Measurements from ENCODE around the gene TSACC.

TSACC gene

DNA sequence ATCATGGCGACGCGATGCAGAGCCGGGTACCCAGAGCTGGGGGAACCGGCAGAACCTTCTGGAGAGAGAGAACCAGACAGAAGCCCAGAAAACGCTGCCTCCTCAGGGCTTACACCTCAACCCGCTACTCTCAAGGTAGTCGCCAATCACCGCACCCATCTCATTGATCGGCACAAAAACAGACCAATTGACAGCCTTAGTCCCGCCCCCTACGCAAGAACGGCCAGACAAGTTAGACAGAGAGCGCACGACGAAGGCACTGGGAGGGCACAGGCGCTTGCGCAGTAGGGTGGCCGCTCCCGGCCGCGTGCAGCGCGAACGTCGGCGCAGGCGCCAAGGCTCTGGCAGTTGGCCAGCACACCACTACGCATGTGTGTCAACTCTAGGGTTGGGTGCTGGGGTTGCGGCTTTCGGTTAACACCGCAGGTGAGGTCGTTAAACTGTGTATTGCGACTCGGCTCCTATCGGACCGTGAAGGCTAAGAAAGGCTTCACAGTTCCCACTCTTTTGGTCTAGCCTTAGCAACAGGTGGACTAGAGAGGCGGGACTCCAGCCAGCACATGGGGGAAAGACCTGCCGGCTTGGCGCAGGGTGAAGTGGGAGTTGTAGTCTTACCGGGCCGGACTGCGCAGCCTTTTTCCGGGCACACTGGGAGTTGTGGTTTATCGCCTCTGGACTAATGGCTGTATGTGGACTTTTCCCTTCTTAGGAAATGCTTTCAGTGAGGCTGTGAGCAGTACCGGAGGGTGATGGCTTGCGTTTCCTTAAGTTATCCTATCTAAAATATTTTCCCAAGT is at the start of gene TSACC, which contains the start of gene CCT3:
Gene TSACC (plus strand): TSS at position 347 of the 797 bp plus-strand sequence. CDS start 1,232 bp downstream, outside the sequence.
Gene CCT3 (minus strand): TSS at position 113 of the 797 bp plus-strand sequence. CDS start 108 bp downstream, at position 5.
- DNase-seq (peak; percentile 100), ATAC-seq (replicated peaks) (peak; percentile 94 to 95)
- Mint-ChIP-seq H3K4me1 (peaks cover 12 to 28% of the 10 kb centered on the region in 2 donors), H3K27me3 (no peaks in the 10 kb centered on the region), H3K9me3 (no peaks in the 10 kb centered on the region), H3K36me3 (peaks cover 11 to 34% of the 10 kb centered on the region in 2 donors), H3K4me3 (peak within 1 kb of the TSS; percentile 92 to 98), H3K27ac (peak within 1 kb of the TSS; percentile 97)

DNA sequence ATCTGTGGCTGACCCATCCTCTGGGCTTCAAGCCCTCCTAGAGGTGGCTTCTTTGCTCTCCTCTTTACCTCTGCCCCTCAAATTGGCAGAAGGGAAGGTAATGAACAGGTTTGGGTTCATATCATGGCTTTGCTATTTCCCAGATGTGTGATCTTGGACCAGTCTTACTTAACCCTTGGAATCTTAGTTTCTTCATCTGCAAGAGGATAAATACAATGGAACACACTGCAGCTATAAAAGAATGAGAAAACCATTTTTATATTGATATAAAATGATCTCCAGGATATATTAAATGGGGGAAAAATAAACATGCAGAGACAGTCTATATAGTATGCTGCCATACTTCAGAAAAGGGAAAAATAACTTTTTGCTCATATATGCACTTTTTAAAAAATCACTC is 48.5 kb upstream of the TSACC start:
- Mint-ChIP-seq H3K36me3 (peaks cover 31 to 49% of the 10 kb centered on the region in 2 donors), H3K27me3 (no peaks in the 10 kb centered on the region), H3K4me1 (peaks cover 7 to 22% of the 10 kb centered on the region in 2 donors), H3K9me3 (no peaks in the 10 kb centered on the region), H3K4me3 (no peak overlapping the region), H3K27ac (no peak overlapping the region)
- DNase-seq = no peak
- ATAC-seq (replicated peaks) = no peak

DNA sequence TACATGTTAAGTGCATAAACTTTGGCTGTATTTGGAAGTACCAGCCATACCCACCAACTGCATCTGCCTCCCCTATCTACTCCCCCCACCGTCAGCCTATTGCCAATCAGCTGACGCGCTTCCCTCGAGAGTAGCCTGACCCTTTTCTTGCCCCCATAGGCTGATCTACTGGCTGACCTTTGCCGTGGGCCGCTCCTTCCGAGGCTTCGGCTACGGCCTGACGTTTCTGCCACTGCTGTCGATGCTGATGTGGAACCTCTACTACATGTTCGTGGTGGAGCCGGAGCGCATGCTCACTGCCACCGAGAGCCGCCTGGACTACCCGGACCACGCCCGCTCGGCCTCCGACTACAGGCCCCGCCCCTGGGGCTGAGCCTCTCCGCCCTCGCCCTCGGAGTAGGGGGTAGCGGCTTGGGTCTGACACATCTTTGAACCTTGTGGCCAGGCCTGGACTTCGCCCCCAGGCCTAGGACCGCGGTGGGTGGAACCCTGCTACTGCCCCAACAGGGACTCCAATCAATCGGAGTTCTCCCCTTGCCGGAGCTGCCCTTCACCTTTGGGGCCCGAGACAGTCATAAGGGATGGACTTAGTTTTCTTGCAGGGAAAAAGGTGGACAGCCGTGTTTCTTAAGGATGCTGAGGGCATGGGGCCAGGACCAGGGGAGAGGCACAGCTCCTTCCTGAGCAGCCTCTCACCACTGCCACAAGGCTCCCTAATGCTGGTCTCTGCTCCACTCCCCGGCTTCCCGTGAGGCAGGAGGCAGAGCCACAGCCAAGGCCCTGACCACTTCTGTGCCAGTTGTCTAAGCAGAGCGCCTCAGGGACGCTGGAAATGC is 46.9 kb upstream of the TSACC start:
- ATAC-seq (replicated peaks) = peak; percentile 80 to 82
- Mint-ChIP-seq H3K9me3 (no peaks in the 10 kb centered on the region), H3K27me3 (no peaks in the 10 kb centered on the region), H3K4me3 (peak overlapping the region; percentile 72), H3K4me1 (peaks cover 12 to 34% of the 10 kb centered on the region in 2 donors), H3K36me3 (peaks cover 21 to 38% of the 10 kb centered on the region in 2 donors), H3K27ac (peak overlapping the region; percentile 59)
- DNase-seq = peak; percentile 39

DNA sequence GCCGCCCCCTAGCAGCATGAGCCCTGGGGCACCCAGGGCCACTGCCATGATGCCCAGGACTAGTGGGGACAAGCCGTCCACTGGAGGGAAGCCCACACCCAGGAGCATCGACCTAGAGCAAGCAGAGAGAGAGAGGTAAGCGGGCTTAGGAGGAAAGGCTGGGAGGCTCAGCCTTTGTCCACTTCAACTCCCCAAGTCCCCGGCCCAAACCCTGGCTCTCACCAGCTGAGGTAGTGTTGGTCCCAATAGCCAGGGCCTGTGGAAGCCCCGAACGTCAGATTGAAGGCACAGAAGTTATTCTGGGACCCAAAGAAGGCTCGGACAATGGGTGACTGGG is 45.3 kb upstream of the TSACC start:
- H3K36me3 Mint-ChIP-seq = peaks cover 20 to 37% of the 10 kb centered on the region in 2 donors
- no peak overlapping the region for H3K4me3 Mint-ChIP-seq
- peak overlapping the region; percentile 88 for H3K27ac Mint-ChIP-seq

DNA sequence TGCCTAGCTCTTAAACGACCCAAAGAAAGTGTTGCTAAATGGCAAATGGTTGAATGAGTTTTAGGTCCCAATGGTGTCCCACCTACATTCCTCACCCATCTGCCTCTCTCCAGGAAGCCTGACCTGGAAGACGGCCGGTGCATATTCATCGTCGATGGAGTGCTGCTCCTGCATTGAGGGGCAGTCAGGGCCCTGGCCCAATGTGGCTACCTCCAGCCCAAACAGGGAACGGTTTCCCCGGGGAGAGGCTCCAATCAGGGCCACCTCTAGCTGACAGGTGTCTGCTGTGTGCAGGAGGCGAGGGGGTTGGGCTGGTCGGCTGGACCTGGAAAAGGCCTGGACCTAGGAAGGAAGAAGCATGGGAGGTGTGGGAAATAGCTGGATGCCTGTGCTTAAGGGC is 44.4 kb upstream of the TSACC start:
- DNase-seq (no peak), ATAC-seq (replicated peaks) (no peak)
- H3K36me3 Mint-ChIP-seq = peaks cover 16 to 36% of the 10 kb centered on the region in 2 donors
- peak overlapping the region in 1 of 2 donors; percentile 5 for H3K4me3 Mint-ChIP-seq
- peaks cover 12 to 34% of the 10 kb centered on the region in 2 donors for H3K4me1 Mint-ChIP-seq
- no peaks in the 10 kb centered on the region for H3K27me3 Mint-ChIP-seq
- H3K9me3 Mint-ChIP-seq = no peaks in the 10 kb centered on the region
- no peak overlapping the region for H3K27ac Mint-ChIP-seq

More for the DNA sequence above, 45.3 kb upstream of the TSACC start:
- Mint-ChIP-seq H3K4me1 (peaks cover 12 to 34% of the 10 kb centered on the region in 2 donors), H3K27me3 (no peaks in the 10 kb centered on the region), H3K9me3 (no peaks in the 10 kb centered on the region)
- DNase-seq (no peak), ATAC-seq (replicated peaks) (no peak)

DNA sequence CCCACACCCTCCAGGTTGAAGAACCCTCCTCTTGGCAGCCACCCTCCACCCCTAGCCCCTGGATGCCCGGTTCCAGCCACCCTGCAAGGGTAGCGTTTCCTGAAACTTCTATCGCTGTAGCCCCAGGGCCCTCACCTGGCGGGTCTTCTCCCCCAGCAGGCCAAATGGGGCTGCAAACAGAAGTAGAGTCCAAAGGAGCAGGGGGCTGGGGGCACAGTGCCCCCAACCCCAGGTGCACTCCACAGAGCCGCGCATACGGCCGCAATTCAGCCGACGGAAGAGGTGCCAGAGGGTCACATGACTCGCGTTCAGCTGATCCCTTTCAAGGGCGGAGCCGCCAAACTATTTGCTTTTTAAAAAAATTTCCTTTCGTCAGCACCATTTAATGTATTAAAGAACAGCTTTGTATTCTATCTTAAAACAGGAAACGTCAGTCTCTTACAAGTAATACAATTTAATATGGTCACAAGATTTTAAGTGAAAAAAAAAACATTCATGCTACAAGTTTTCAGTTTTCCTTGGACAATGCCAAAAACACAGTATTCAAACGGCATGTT is 42.9 kb upstream of the TSACC start, which contains the start of gene GLMP:
Gene GLMP (minus strand): TSS at position 289 of the 557 bp plus-strand sequence. CDS start 34 bp downstream, at position 255.
- Mint-ChIP-seq H3K4me1 (peaks cover 12 to 34% of the 10 kb centered on the region in 2 donors), H3K36me3 (peaks cover 18 to 34% of the 10 kb centered on the region in 2 donors), H3K27me3 (no peaks in the 10 kb centered on the region), H3K27ac (peak within 1 kb of the TSS; percentile 85), H3K9me3 (no peaks in the 10 kb centered on the region), H3K4me3 (peak within 1 kb of the TSS; percentile 87 to 94)
- ATAC-seq (replicated peaks) (peak; percentile 79 to 81), DNase-seq (peak; percentile 22)

DNA sequence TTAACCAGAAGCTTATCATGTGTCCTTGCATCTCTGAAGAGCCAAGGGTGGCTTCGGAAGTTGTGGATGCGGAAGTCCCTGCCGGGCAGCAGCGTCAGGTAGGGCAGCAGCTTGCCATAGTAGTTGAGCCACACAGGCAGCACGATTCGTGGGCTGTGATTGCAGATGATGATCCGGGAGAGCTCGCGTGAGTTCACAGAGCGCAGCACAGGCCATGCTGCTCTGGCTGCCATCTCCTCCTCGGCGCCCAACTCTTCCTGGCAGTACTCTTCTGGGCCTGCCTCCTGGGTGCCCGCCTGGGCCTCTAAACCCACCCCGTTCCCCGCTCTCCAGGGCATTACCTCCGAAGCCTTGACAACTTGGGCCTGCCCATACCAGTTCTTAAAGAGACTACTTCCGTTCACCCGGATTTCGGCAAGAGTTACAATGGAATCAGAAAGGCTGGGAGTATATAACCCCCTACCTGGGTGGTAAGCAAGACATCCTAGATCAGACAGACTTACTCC is 39.4 kb upstream of the TSACC start, which contains the start of gene VHLL:
Gene VHLL (minus strand): TSS at position 456 of the 506 bp plus-strand sequence. CDS start 118 bp downstream, at position 338.
- H3K27ac Mint-ChIP-seq = no peak within 1 kb of the TSS
- H3K36me3 Mint-ChIP-seq = peaks cover 13 to 29% of the 10 kb centered on the region in 2 donors
- H3K4me3 Mint-ChIP-seq = no peak within 1 kb of the TSS
- H3K9me3 Mint-ChIP-seq = no peaks in the 10 kb centered on the region
- ATAC-seq (replicated peaks) = no peak
- H3K4me1 Mint-ChIP-seq = peaks cover 9 to 26% of the 10 kb centered on the region in 2 donors
- no peak for DNase-seq
- H3K27me3 Mint-ChIP-seq = no peaks in the 10 kb centered on the region

DNA sequence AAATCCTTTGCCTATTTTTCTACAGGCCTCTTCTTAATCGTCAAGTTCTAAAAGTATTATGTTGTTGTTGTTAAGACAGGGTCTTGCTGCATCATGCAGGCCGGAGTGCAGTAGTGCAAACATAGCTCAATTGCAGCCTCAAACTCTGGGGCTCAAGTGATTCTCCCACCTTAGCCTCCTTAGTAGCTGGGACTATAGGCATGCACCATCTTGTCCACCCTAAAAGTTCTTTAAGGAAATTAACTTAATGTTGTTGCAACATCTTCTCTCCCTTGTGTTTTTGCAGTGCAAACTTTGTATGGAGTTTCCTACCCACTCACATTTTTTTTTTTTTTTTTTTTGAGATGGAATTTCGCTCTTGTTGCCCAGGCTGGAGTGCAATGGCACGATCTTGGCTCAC is 35.1 kb upstream of the TSACC start:
- DNase-seq (no peak), ATAC-seq (replicated peaks) (no peak)
- Mint-ChIP-seq H3K36me3 (peaks cover 21 to 40% of the 10 kb centered on the region in 2 donors), H3K27ac (no peak overlapping the region), H3K4me1 (peaks cover 2 to 5% of the 10 kb centered on the region in 2 donors), H3K4me3 (no peak overlapping the region), H3K27me3 (no peaks in the 10 kb centered on the region), H3K9me3 (no peaks in the 10 kb centered on the region)

DNA sequence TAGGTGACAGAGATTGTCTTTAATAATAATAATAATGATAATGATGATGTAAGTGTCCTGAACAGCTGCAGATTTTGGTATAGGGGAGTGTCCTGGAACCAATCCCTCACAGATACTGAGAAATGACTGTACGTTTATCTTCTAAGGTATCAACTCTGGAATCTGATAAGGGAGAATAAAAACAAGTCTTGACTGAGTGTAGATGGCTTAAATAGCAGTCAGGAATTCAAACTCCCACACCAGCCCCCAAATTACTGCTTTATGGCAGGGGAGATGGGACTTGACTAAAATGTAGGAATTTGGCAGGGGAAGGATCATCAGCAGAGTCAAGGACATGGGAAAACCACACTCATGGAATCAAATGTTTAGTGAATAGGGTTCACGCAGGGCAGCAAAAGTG is 33.1 kb upstream of the TSACC start:
- Mint-ChIP-seq H3K27ac (peak overlapping the region; percentile 68), H3K4me1 (peaks cover 2 to 5% of the 10 kb centered on the region in 2 donors), H3K27me3 (no peaks in the 10 kb centered on the region), H3K9me3 (no peaks in the 10 kb centered on the region), H3K36me3 (peaks cover 22 to 45% of the 10 kb centered on the region in 2 donors), H3K4me3 (no peak overlapping the region)
- ATAC-seq (replicated peaks) = no peak
- no peak for DNase-seq

DNA sequence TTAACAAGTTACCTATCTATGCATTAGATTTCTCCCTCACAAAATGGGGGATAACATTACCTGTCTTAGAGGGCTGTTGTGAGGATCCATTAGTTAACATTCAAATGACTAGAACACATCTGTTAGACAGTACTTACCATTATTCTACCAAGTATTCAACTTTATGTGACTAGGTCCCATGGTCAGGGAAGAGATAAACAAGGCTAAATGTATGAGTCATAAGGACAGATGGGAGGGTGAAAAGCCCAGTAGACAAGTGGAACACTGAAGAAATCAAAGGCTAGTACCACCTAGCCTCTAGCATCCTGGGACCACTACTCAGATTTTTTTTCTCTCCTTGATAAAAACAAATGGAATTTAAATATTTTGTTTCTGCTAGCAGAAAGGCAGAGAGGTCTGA is 30.2 kb upstream of the TSACC start:
- Mint-ChIP-seq H3K4me3 (no peak overlapping the region), H3K27ac (no peak overlapping the region), H3K9me3 (no peaks in the 10 kb centered on the region), H3K4me1 (peaks cover 0 to 2% of the 10 kb centered on the region in 2 donors), H3K36me3 (peaks cover 27 to 51% of the 10 kb centered on the region in 2 donors), H3K27me3 (no peaks in the 10 kb centered on the region)
- ATAC-seq (replicated peaks) = no peak
- DNase-seq = no peak

DNA sequence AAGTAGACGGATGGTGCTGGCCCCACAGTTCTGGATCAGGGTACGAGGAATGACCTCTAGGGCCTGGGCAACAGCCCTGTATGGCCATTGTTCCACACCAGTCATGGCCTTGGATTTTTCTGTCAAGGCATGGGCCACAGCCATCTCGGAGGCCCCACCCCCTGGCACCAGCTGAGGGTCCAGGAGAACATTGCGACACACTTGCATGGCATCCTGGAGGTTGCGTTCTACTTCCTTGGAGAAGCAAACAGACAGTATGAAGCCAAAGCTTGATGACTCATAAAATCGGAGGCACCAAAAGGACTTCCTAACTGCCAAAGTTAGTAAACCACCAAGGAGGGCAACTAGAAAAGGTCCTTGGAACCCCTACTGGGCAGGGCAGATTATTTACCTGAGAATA is 27.4 kb upstream of the TSACC start:
- DNase-seq (no peak), ATAC-seq (replicated peaks) (no peak)
- Mint-ChIP-seq H3K4me1 (peaks cover 0 to 5% of the 10 kb centered on the region in 2 donors), H3K27ac (no peak overlapping the region), H3K36me3 (peaks cover 33 to 58% of the 10 kb centered on the region in 2 donors), H3K9me3 (no peaks in the 10 kb centered on the region), H3K27me3 (no peaks in the 10 kb centered on the region), H3K4me3 (no peak overlapping the region)

DNA sequence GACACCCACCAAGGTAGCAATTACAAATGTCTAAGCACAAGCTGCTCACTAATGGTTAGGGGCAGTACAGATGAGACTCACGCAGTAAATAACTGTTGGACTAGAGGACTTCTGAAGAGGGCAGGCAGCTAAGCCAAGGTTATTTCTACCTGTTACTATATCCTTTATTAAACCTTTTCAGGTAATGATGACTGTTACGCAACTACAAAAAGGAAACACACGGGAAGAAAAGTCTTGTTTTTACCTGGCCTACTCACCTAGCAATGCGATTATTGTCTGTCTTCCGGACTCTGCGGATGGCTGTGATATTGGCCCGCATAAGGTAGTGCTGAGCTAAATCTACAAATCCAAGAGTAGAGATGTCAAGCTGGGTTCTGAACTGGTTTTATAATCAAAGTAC is 21.4 kb upstream of the TSACC start:
- H3K4me1 Mint-ChIP-seq = peaks cover 2 to 5% of the 10 kb centered on the region in 2 donors
- no peak for DNase-seq
- H3K36me3 Mint-ChIP-seq = peaks cover 40 to 52% of the 10 kb centered on the region in 2 donors
- no peaks in the 10 kb centered on the region for H3K9me3 Mint-ChIP-seq
- H3K27ac Mint-ChIP-seq = no peak overlapping the region
- no peaks in the 10 kb centered on the region for H3K27me3 Mint-ChIP-seq
- no peak overlapping the region for H3K4me3 Mint-ChIP-seq
- ATAC-seq (replicated peaks) = no peak

DNA sequence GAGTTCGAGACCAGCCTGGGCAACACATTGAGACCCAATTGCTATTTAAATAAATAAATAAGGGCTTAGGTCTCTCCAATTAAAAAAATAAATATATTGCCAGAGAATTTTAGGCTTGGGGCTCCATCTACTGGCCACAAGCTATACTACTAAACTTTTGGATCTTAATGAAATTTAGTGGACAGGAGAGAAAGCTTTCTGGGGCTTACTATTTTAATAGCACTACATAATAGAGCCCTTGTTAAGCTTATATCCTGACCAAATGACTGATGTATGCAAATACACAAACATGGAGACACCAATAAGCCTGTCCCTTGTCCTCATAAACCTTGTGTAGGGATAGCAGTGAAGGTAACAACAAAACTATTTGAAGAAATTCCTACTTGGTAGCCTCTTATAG is 18.7 kb upstream of the TSACC start:
- DNase-seq (no peak), ATAC-seq (replicated peaks) (no peak)
- no peak overlapping the region for H3K27ac Mint-ChIP-seq
- no peak overlapping the region for H3K4me3 Mint-ChIP-seq
- H3K27me3 Mint-ChIP-seq = no peaks in the 10 kb centered on the region
- H3K4me1 Mint-ChIP-seq = peaks cover 2 to 5% of the 10 kb centered on the region in 2 donors
- peaks cover 37 to 39% of the 10 kb centered on the region in 2 donors for H3K36me3 Mint-ChIP-seq
- H3K9me3 Mint-ChIP-seq = no peaks in the 10 kb centered on the region

DNA sequence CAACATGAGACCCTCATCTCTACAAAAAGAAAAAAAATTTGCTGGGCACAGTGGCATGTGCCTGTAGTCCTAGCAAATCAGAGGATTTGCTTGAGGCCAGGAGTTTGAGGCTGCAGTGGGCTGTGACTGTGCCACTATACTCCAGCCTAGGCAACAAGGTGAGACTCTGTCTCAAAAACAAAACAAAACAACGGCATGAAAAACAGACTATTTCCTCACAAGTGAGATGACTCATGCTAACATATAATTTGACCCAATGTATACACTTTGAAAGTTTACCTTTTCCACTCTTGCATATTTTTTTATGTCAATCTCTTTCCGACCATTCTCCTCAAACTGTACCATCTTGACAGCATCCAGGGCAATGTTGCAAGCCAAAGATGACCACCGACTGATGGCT is 17.8 kb upstream of the TSACC start:
- DNase-seq (no peak), ATAC-seq (replicated peaks) (no peak)
- no peak overlapping the region for H3K27ac Mint-ChIP-seq
- H3K9me3 Mint-ChIP-seq = no peaks in the 10 kb centered on the region
- no peaks in the 10 kb centered on the region for H3K27me3 Mint-ChIP-seq
- no peak overlapping the region for H3K4me3 Mint-ChIP-seq
- H3K4me1 Mint-ChIP-seq = peaks cover 0 to 2% of the 10 kb centered on the region in 2 donors
- peaks cover 39 to 43% of the 10 kb centered on the region in 2 donors for H3K36me3 Mint-ChIP-seq

Data from stimulated activated naive B cell treated with anti-CD40 and anti-IgM and Interleukin-4, amounts not matched to agents 10 μg/mL and 1 μg/mL and 100 μg/mL, for 72 hours (primary cell).